Neuron (in vitro differentiated cells): ENCODE results near the gene H19.

Source experiments
- H2AFZ ChIP-seq: one replicate; pipeline ENCODE4 v1.6.1; 2013; ENCODE audit warnings: low read depth, mild to moderate bottlenecking, inconsistent platforms, low read length, moderate library complexity
- H3K27me3 ChIP-seq: one replicate; pipeline ENCODE4 v1.6.1; 2013; ENCODE audit warnings: low read length; ENCODE audit not compliant: insufficient read depth
- H3K36me3 ChIP-seq: one replicate; pipeline ENCODE4 v1.6.1; 2013; ENCODE audit warnings: low read length; ENCODE audit not compliant: insufficient read depth
- H3K4me1 ChIP-seq: one replicate; pipeline ENCODE4 v1.6.1; 2013; ENCODE audit warnings: low read length; ENCODE audit not compliant: insufficient read depth
- H3K4me3 ChIP-seq: 2 replicates; pipeline ENCODE4 v1.5.1; 2013; ENCODE audit warnings: mild to moderate bottlenecking, low read length, moderate library complexity
- H3K9me3 ChIP-seq: one replicate; pipeline ENCODE4 v1.6.1; 2013; ENCODE audit warnings: low read length

H19 gene

DNA sequence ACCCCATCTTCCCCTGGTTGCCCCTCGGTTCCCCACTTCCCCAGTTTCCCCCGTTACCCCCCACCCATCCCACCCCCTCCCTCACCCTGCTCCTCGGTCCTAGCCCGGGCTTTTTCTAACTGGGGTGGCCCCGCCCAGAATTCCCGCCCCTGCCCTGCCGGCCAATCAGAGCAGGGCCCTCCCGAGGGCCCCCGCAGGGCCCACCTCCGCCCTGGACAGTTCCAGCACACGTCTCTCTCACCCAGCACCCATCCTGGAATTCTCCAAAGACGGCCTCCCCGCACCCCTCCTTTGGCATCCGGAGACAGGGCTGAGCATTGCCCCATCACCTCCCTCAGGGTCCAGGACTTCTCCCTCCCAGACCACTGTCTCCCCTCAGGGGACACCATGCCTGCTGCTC lies at the start of gene H19:
Gene H19, minus strand, starts transcription at position 88 of the 400 bp plus-strand sequence.
- Histone ChIP-seq H3K27me3 (no peaks in the 10 kb centered on the region), H3K4me1 (no peaks in the 10 kb centered on the region), H2AFZ (no peak within 1 kb of the TSS), H3K9me3 (no peaks in the 10 kb centered on the region), H3K36me3 (no peaks in the 10 kb centered on the region), H3K4me3 (no peak within 1 kb of the TSS)

DNA sequence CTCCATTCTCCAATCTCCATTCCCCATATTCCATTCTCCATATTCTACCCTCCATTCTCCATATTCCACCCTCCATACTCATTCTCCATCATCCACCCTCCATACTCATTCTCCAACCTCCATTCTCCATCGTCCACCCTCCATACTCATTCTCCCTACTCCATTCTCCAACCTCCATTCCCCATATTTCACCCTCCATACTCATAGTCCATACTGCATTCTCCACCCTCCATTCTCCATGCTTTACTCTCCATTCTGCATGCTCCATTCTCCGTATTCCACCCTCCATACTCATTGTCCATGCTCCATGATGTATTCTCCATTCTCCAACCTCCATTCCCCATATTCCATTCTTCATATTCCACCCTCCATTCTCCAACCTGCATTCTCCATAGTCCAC lies 44.3 kb upstream of the H19 start:
- Histone ChIP-seq H3K9me3 (no peaks in the 10 kb centered on the region), H3K36me3 (no peaks in the 10 kb centered on the region), H3K4me3 (no peak overlapping the region), H3K4me1 (no peaks in the 10 kb centered on the region), H2AFZ (no peak overlapping the region), H3K27me3 (peaks cover 2% of the 10 kb centered on the region)

DNA sequence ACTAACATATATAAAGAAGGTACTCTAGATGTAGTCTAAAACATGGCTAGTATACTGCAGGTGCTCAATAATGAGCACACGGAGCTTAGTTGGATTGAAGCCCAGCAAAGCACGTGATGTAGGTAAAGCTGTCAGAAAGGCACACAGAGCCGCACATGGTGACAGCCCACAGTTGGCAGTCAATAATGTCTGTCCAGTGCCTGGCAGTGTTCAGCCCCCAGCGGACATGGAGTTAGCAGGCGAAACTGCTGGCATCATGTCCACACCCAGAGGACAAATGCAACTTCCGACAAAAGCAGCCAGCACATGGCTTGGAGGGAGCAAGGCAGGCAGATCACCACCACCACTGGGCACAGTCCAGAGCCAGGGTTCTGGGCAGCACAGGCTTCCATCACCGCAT lies 43.5 kb upstream of the H19 start:
- H3K4me1 ChIP-seq: no peaks in the 10 kb centered on the region
- no peaks in the 10 kb centered on the region for H3K36me3 ChIP-seq
- H3K4me3 ChIP-seq: no peak overlapping the region
- no peaks in the 10 kb centered on the region for H3K9me3 ChIP-seq
- H2AFZ ChIP-seq: no peak overlapping the region
- H3K27me3 ChIP-seq: peaks cover 2% of the 10 kb centered on the region

DNA sequence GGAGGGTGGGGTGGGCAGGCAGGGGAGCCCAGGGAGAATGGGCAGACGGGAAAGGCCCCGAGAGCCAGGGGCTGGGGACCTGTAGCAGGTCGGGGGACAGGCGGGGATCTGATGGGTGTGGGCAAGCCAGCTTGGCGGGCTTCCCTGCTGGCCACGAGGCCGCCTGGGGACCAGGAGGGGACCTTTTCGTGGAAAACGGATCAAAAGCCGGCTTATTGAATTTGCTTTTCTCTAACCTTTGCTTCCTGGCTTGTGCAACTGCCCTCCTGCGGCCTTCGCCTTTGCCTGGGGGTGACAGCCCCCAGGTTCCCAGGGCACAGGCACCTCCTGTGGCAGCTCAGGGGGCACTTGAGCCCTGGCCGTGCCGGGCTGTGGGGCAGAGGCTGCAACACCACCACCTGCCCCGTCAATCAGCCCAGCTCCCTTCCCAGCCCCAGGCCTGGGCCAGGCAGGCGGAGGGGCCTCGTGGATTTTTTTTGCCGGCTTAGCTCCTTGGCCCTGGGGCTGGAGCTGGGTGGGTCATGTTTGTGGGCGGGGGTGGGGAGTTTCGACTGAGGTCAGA lies 41.6 kb upstream of the H19 start:
- Histone ChIP-seq H2AFZ (no peak overlapping the region), H3K27me3 (peaks cover 2% of the 10 kb centered on the region), H3K9me3 (no peaks in the 10 kb centered on the region), H3K4me1 (no peaks in the 10 kb centered on the region), H3K36me3 (no peaks in the 10 kb centered on the region), H3K4me3 (no peak overlapping the region)

DNA sequence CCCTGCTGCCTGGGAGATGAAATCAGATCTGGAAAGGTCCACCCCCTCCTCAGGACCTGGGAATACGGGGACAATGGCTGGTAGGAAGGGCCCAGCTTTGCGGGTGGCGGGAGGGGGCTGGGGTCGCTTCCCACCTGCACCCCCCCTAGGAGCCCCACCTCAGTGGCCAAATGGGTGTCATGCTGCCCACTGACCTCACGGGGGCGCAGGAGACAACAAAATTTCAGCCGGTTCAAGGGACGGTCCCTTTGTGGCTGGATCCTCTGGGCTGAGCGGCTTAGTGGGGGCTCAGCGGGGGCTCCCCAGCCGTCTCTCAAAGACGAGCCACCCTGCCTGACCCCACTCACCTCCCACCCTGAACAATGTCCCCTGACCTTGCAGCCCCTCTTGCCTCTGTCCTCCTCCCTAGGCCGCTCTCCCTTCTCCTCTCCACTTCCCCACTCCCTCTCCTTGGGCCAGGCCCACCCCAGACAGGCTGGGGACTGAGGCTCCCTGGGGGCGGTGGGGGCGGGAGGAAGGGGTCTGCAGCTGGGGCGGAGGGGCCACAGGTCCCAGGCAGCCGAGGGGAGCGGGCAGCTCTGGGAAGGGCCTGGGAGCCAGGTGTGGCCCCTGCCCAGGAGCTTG lies 39.3 kb upstream of the H19 start:
- H3K36me3 ChIP-seq: no peaks in the 10 kb centered on the region
- no peaks in the 10 kb centered on the region for H3K4me1 ChIP-seq
- no peak overlapping the region for H3K4me3 ChIP-seq
- no peaks in the 10 kb centered on the region for H3K27me3 ChIP-seq
- no peaks in the 10 kb centered on the region for H3K9me3 ChIP-seq
- no peak overlapping the region for H2AFZ ChIP-seq

DNA sequence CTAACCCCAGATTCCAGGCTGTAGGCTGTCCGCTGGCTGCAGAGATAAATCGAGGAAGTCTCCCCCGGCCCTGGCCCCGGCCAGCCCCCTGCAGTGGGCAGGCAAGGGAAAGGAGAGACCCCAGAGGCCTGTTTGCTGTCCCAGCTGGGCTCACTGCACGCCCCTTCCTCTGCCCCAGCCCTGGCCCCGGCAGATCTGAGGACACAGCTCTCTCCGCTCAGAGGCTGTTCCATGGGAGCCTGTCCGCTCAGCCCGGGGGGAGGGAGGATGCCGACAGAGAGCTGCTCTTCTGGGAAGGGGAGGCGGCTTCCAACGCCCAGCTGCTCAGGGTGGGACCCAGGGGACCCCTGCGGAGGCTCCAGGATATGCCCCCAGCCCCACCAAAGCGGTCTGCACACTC lies 37.7 kb upstream of the H19 start:
- Histone ChIP-seq H3K36me3 (no peaks in the 10 kb centered on the region), H3K9me3 (no peaks in the 10 kb centered on the region), H3K4me3 (no peak overlapping the region), H2AFZ (no peak overlapping the region), H3K27me3 (no peaks in the 10 kb centered on the region), H3K4me1 (no peaks in the 10 kb centered on the region)

DNA sequence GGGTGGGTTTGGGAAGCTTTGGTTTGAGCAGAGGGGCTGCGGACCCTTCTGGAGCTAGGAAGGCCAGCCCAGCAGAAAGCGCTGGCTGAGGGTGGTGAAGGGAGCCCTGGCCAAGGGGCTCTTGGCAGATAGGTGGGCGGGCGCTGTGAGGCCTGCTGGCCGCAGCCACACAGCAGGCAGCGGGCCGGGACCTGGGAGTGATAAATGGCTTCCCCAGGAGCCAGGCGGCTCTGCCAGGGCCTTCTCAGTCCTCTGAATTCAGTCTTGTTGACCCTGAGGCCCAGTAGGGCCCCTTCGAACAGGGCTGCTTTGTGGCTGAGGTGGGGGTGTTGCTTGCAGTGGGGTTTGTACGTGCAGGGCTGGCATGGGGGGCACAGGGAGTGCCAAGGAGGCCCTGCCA lies 33.4 kb upstream of the H19 start:
- no peaks in the 10 kb centered on the region for H3K9me3 ChIP-seq
- H3K4me3 ChIP-seq: no peak overlapping the region
- no peaks in the 10 kb centered on the region for H3K4me1 ChIP-seq
- no peaks in the 10 kb centered on the region for H3K27me3 ChIP-seq
- no peaks in the 10 kb centered on the region for H3K36me3 ChIP-seq
- no peak overlapping the region for H2AFZ ChIP-seq

DNA sequence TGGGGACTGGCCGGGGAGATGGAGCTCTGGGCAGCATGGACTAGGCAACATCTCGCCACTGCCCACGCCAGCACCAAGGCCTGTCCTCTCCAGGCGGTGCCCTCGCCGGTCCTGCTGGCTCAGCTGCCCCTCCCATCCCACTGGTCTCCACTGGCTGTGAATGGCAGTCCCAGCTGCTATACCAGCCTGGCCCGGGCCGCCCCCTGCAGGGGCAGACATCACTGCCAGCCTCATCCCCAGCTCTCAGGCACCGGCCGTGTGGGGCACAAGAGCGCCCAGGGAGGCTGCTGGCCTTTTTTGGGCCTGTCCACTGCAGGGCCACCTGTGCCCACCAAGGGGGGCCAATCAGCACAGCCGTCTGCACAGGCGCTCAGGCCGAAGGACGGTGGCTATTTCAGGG lies 30.1 kb upstream of the H19 start:
- no peak overlapping the region for H3K4me3 ChIP-seq
- H2AFZ ChIP-seq: no peak overlapping the region
- H3K27me3 ChIP-seq: no peaks in the 10 kb centered on the region
- no peaks in the 10 kb centered on the region for H3K36me3 ChIP-seq
- no peaks in the 10 kb centered on the region for H3K4me1 ChIP-seq
- no peaks in the 10 kb centered on the region for H3K9me3 ChIP-seq

DNA sequence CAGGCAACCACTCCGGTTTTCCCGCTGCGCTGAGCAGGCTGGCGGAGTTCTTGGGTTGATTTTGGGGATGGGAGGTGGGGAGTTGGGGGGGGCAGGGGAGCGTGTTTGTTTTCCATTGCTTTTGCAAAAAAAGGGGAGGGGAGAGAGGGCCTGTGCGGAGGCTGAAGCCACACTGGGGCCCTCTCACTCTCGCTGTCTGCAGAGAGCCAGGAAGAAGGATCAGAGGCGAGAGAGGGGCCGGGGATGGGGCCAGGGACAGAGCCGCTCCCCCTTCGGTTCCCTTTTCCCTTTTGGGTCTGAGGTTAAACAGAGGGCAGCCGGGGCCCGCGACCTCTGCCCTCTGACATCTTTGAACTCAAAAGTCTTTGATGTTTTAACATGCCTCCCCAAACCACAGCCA lies 17.4 kb upstream of the H19 start:
- Histone ChIP-seq H3K4me3 (no peak overlapping the region), H2AFZ (no peak overlapping the region), H3K4me1 (no peaks in the 10 kb centered on the region), H3K27me3 (no peaks in the 10 kb centered on the region), H3K9me3 (no peaks in the 10 kb centered on the region), H3K36me3 (no peaks in the 10 kb centered on the region)

DNA sequence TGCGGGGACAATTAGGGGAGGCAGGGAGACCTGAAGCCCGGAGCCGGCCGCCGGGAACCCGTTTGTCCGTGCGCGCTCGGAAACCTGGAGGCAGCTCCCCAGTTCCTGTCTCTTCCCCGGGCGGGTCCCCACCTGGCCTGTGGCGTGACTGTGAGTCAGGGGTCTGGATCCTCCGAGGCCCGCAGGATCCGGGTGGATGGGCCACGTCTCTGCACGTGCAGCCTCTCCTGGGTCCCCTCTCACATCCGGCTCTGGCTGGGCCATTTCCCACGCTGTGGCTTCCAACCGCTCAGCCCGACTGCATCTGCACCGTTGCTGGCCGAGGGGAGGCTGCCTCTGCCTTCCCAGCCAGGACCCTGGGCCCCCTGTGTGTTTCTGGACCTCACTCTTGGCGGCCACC lies 14.8 kb upstream of the H19 start:
- H2AFZ ChIP-seq: no peak overlapping the region
- no peak overlapping the region for H3K4me3 ChIP-seq
- no peaks in the 10 kb centered on the region for H3K27me3 ChIP-seq
- H3K9me3 ChIP-seq: no peaks in the 10 kb centered on the region
- no peaks in the 10 kb centered on the region for H3K36me3 ChIP-seq
- H3K4me1 ChIP-seq: no peaks in the 10 kb centered on the region

DNA sequence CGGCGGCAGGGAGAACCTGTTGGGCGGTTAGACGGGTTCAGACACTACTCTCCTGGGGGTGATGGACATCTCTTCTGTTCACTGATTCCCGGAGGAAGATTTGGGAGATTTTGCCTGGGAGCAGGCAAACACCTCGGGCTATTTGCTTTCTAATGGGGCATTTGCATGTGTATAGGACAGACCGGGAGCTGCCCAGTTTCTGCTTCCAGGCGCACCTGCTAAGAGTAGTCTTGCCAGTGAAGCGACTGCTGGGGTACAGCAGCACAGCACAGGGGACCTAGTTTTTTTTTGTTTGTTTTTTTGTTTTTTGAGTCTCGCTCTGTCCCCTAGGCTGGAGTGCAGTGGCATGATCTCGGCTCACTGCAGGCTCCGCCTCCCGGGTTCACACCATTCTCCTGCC lies 6.8 kb upstream of the H19 start:
- Histone ChIP-seq H3K36me3 (no peaks in the 10 kb centered on the region), H3K9me3 (no peaks in the 10 kb centered on the region), H2AFZ (no peak overlapping the region), H3K27me3 (no peaks in the 10 kb centered on the region), H3K4me1 (no peaks in the 10 kb centered on the region), H3K4me3 (no peak overlapping the region)

DNA sequence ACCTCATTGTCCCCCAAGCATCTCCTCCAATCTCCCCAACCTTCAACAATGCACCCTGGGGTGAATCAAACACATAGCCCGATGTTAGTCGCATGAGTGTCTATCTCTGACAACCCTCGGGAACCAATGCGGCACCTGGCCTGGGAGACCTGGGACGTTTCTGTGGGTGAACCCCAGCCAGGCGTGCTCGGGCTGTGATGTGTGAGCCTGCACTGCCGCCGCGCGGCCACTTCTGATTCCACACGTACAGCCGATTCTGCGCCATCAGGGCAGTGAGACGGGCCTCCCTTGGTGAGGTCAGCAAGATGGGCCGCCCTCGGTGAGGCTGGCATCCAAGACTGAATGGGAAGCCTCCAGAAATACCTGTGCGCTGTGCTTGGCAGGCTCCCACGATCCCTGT lies 5.2 kb upstream of the H19 start:
- no peaks in the 10 kb centered on the region for H3K27me3 ChIP-seq
- no peaks in the 10 kb centered on the region for H3K4me1 ChIP-seq
- no peak overlapping the region for H2AFZ ChIP-seq
- H3K9me3 ChIP-seq: no peaks in the 10 kb centered on the region
- no peaks in the 10 kb centered on the region for H3K36me3 ChIP-seq
- no peak overlapping the region for H3K4me3 ChIP-seq

DNA sequence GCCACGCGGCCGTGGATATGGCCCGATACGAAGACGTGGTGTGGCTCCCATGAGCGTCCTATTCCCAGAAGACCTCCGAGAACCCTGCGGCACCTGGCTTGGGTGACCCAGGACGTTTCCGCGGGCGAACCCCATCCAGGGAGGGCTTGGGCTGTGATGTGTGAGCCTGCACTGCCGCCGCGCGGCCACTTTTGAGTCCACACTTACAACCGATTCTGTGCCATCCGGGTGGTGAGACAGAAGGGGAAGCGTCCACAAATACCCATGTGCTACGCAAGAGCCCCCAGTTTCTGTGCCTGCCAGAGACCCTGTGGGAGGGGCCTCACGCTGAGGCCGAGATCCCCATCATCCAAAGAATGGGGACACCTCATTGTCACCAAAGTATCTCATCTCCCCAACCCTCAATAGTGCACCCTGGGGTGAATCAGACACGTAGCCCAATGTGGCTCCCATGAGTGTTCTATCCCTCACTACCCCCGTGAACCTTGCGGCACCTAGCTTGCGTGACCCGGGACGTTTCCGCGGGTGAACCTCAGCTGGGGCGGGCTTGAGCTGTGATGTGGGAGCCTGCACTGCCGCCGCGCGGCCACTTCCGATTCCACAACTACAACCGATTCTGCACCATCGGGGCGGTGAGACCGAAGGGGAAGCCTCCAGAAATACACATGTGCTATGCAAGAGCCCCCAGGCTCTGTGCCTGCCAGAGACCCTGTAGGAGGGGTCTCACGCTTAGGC lies 4.6 kb upstream of the H19 start:
- Histone ChIP-seq H3K9me3 (no peaks in the 10 kb centered on the region), H3K4me3 (no peak overlapping the region), H2AFZ (no peak overlapping the region), H3K27me3 (no peaks in the 10 kb centered on the region), H3K36me3 (no peaks in the 10 kb centered on the region), H3K4me1 (no peaks in the 10 kb centered on the region)
